Upper lobe of left lung (tissue), 6 donors: ENCODE results near the gene CIC. TPM values are rescaled to one million over a fixed set of nuclear protein-coding genes. Genes with fewer than 3 reads are reported as not detected.

Experiments
- ATAC-seq, 2 donors: fragments of 200-7000 bp; cut with Tn5 transposase; one replicate each; pipeline ENCODE4 v1.9.1; 2022; ENCODE audit warnings: mild to moderate bottlenecking in 2 of 2, moderate library complexity in 2 of 2; ENCODE audit not compliant: low FRiP score in 2 of 2
- DNase-seq, 2 donors: peaks; one replicate each; pipeline ENCODE4 v3.0.0-alpha.2; 2019 to 2020
- H3K27ac ChIP-seq, 4 donors: fragments of 200-600 bp; sonication (generic); one replicate each; pipeline ENCODE4 v1.5.1; 2016 to 2019
- H3K27me3 ChIP-seq, 4 donors: fragments of 200-600 bp; sonication (generic); one replicate each; pipeline ENCODE4 v1.5.1; 2017 to 2019
- H3K36me3 ChIP-seq, 4 donors: fragments of 200-600 bp; sonication (generic); one replicate each; pipeline ENCODE4 v1.5.1; 2016 to 2019
- H3K4me1 ChIP-seq, 4 donors: fragments of 200-600 bp; sonication (generic); one replicate each; pipeline ENCODE4 v1.5.1; 2018 to 2019
- H3K4me3 ChIP-seq, 4 donors: fragments of 200-600 bp; sonication (generic); one replicate each; pipeline ENCODE4 v1.5.1; 2017 to 2019; ENCODE audit warnings: mild to moderate bottlenecking in 2 of 4, moderate library complexity in 1 of 4
- H3K9me3 ChIP-seq, 4 donors: fragments of 200-600 bp; sonication (generic); one replicate each; pipeline ENCODE4 v1.5.1; 2018 to 2019
- CTCF ChIP-seq, 6 experiments: fragments of 450-650 bp in 4 of 6; fragments of 200-600 bp in 2 of 6; sonication (generic) in 2 of 6; IDR thresholded peaks; one replicate each; pipeline ENCODE4 v1.5.1; 2016 to 2019; ENCODE audit warnings: antibody characterized with exemption in 6 of 6
- EP300 ChIP-seq, 4 donors: sonication (generic); formaldehyde crosslinking; IDR thresholded peaks; one replicate each; pipeline ENCODE4 v1.5.1; 2017; ENCODE audit warnings: antibody characterized with exemption in 4 of 4, control low read depth in 2 of 4
- POLR2A ChIP-seq, 4 donors: fragments of 450-650 bp; IDR thresholded peaks; one replicate each; pipeline ENCODE4 v1.5.1; 2016 to 2017; ENCODE audit warnings: antibody characterized with exemption in 4 of 4, mild to moderate bottlenecking in 2 of 4
- POLR2AphosphoS5 ChIP-seq, 2 donors: sonication (generic); formaldehyde crosslinking; IDR thresholded peaks; one replicate each; pipeline ENCODE4 v1.5.1; 2017; ENCODE audit warnings: antibody characterized with exemption in 2 of 2
- WGBS, 2 donors: methylation state at CpG; one replicate each; pipeline ENCODE4 v1.1.5; 2017 to 2018; 5-methylcytosine and 5-hydroxymethylcytosine counted together
- total RNA-seq, 6 donors: library from RNA; depleted of rRNA in 4 of 6; stranded (reverse); fragments of >200 nt in 4 of 6; gene quantifications; one replicate each; pipeline versions ENCODE4 v1.1.0 to v1.2.1, GENCODE V29; 2016 to 2021
- donor health status: DM: no; HTN: no; CAD: no; lungs with moderate emphysema.
- donor health status: DM: no; HTN: yes; CAD: no; lungs with severe emphysema.

CIC gene
- total RNA-seq, 6 donors from 2014 or later = 52.6 to 170 (median 77.7) TPM

- Histone ChIP-seq H3K4me3 (peak overlapping the region in 3 of 4 donors; percentile 83 to 88 (median 88)), H3K27ac (peak overlapping the region; percentile 96 to 99 (median 96)), H3K9me3 (no peaks in the 10 kb centered on the region), H3K4me1 (peaks cover 67 to 89% (median 80%) of the 10 kb centered on the region in 4 donors), H3K27me3 (no peaks in the 10 kb centered on the region), H3K36me3 (peaks cover 0 to 4% (median 3%) of the 10 kb centered on the region in 4 donors)
- TF ChIP-seq EP300 (IDR thresholded peaks at IDR 0.05) = no peak
- TF ChIP-seq POLR2A (IDR thresholded peaks at IDR 0.05) = no peak
- no peak for TF ChIP-seq CTCF (IDR thresholded peaks at IDR 0.05)
- no peak for TF ChIP-seq POLR2AphosphoS5 (IDR thresholded peaks at IDR 0.05)
- no peak for DNase-seq
- 24 to 33% methylated on average over 4 to 7 of the region's 7 CpGs for WGBS, 2 donors
- no peak for ATAC-seq
Observed at GRCh38 chr19:42281827-42282762, 13.0 kb downstream of the CIC start.

- no peak for ATAC-seq
- peak overlapping the region in 2 of 4 donors; percentile 68 to 80 for H3K4me3 ChIP-seq
Observed at GRCh38 chr19:42282819-42283187, 13.8 kb downstream of the CIC start.

GRCh38 chr19:42283188-42284065 is 14.4 kb downstream of the CIC start:
- H3K4me3 ChIP-seq = peak overlapping the region; percentile 4 to 80 (median 70)
- H3K27me3 ChIP-seq = no peaks in the 10 kb centered on the region
- WGBS, 2 donors = 2% methylated on average over 29 to 32 of the region's 74 CpGs
- ATAC-seq (peak; percentile 81 to 87), DNase-seq (peak; percentile 95 to 99)
- peak overlapping the region; percentile 96 to 99 (median 96) for H3K27ac ChIP-seq
- H3K4me1 ChIP-seq = peaks cover 53 to 76% (median 67%) of the 10 kb centered on the region in 4 donors
- H3K9me3 ChIP-seq = no peaks in the 10 kb centered on the region
- TF ChIP-seq POLR2AphosphoS5 (IDR thresholded peaks at IDR 0.05) = peak in 1 of 2 donors; percentile 82
- no peak for TF ChIP-seq EP300 (IDR thresholded peaks at IDR 0.05)
- TF ChIP-seq POLR2A (IDR thresholded peaks at IDR 0.05) = peak in 3 of 4 donors; percentile 34 to 76 (median 67)
- TF ChIP-seq CTCF (IDR thresholded peaks at IDR 0.05) = peak in 2 of 6 experiments; percentile 8 to 35
- H3K36me3 ChIP-seq = peaks cover 0 to 18% (median 16%) of the 10 kb centered on the region in 4 donors

More at GRCh38 chr19:42282819-42283187, 13.8 kb downstream of the CIC start:
- peaks cover 60 to 82% (median 73%) of the 10 kb centered on the region in 4 donors for H3K4me1 ChIP-seq
- 28 to 37% methylated on average over 3 to 4 of the region's 4 CpGs for WGBS, 2 donors
- peaks cover 0 to 11% (median 10%) of the 10 kb centered on the region in 4 donors for H3K36me3 ChIP-seq
- no peak for DNase-seq
- no peaks in the 10 kb centered on the region for H3K27me3 ChIP-seq
- no peaks in the 10 kb centered on the region for H3K9me3 ChIP-seq
- peak overlapping the region; percentile 96 to 99 (median 96) for H3K27ac ChIP-seq
- TF ChIP-seq POLR2AphosphoS5 (IDR thresholded peaks at IDR 0.05) (no peak), POLR2A (IDR thresholded peaks at IDR 0.05) (no peak), CTCF (IDR thresholded peaks at IDR 0.05) (no peak), EP300 (IDR thresholded peaks at IDR 0.05) (no peak)

GRCh38 chr19:42284066-42284501 is 15.0 kb downstream of the CIC start:
- Histone ChIP-seq H3K27ac (peak overlapping the region; percentile 96 to 99 (median 96)), H3K27me3 (no peaks in the 10 kb centered on the region), H3K36me3 (peaks cover 1 to 24% (median 22%) of the 10 kb centered on the region in 4 donors), H3K9me3 (no peaks in the 10 kb centered on the region), H3K4me3 (peak overlapping the region in 3 of 4 donors; percentile 68 to 80 (median 73)), H3K4me1 (peaks cover 47 to 69% (median 60%) of the 10 kb centered on the region in 4 donors)
- 0 to 3% methylated on average over 4 to 6 of the region's 76 CpGs for WGBS, 2 donors
- ATAC-seq (peak; percentile 49 to 73), DNase-seq (peak; percentile 82 to 97)
- peak in 3 of 4 donors; percentile 42 to 74 (median 65) for TF ChIP-seq POLR2A (IDR thresholded peaks at IDR 0.05)
- TF ChIP-seq CTCF (IDR thresholded peaks at IDR 0.05) = no peak
